Peyer's patch (tissue), 4 donors: ENCODE measurements around the gene ZNF837.

Experiments used
- POLR2A ChIP-seq, 2 donors: fragments of 450-650 bp; IDR thresholded peaks; one replicate each; pipeline ENCODE4 v1.5.1; 2017; ENCODE audit warnings: antibody characterized with exemption in 2 of 2, mild to moderate bottlenecking in 2 of 2, moderate library complexity in 2 of 2
- TF ChIP-seq, protein P1 (sequence below), 6 experiments: fragments of 450-650 bp in 4 of 6; fragments of 200-600 bp in 2 of 6; sonication (generic) in 1 of 6; IDR thresholded peaks; one replicate each; pipeline ENCODE4 v1.5.1; 2017 to 2019; ENCODE audit warnings: antibody characterized with exemption in 6 of 6, mild to moderate bottlenecking in 3 of 6, moderate library complexity in 1 of 6

DNA sequence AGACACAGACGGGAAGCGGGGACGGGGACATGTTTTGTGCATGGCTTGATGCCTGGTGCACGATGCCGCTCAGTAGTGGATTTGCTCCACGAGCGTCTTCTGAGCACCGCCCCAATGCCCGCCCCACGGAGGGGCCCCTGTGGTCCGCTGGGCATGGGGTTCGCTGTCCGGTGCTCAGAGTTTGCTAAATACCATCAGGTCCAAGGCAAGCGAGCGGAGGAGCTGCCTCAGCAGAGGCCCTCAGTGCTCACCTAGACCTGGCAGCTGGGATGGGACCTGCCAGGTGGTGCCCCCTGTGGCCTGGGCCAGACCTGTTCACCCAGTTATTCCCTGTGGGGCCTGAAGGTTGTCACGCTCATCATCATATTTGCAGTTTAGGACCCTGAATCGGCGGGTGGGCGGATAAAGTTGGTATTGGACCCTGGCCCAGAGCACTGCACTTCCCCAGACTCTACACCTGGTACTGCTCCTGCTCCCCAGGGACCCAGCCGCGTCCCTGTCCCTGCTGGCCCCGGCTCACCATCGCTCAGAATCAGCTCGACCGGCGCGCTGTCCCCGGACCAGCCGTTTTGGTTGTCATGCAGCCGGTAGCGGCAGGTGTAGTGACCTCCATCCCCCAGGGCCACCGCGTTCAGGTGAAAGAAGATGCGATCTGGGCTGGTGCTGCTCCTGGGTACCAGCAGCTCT, 29.8 kb downstream of the ZNF837 start:
- TF ChIP-seq POLR2A (IDR thresholded peaks at IDR 0.05), result no peak
- TF ChIP-seq, protein P1, sequence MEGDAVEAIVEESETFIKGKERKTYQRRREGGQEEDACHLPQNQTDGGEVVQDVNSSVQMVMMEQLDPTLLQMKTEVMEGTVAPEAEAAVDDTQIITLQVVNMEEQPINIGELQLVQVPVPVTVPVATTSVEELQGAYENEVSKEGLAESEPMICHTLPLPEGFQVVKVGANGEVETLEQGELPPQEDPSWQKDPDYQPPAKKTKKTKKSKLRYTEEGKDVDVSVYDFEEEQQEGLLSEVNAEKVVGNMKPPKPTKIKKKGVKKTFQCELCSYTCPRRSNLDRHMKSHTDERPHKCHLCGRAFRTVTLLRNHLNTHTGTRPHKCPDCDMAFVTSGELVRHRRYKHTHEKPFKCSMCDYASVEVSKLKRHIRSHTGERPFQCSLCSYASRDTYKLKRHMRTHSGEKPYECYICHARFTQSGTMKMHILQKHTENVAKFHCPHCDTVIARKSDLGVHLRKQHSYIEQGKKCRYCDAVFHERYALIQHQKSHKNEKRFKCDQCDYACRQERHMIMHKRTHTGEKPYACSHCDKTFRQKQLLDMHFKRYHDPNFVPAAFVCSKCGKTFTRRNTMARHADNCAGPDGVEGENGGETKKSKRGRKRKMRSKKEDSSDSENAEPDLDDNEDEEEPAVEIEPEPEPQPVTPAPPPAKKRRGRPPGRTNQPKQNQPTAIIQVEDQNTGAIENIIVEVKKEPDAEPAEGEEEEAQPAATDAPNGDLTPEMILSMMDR (IDR thresholded peaks at IDR 0.05), result no peak
